IMR-90 (cell line): ENCODE measurements around the gene MICALL2. TPM values are rescaled to one million over a fixed set of nuclear protein-coding genes. Genes with fewer than 3 reads are reported as not detected.

Source experiments
- ATAC-seq: fragments of 200-7000 bp; cut with Tn5 transposase; 2 replicates; pipeline ENCODE4 v1.9.1; 2020; ENCODE audit warnings: low read depth, mild to moderate bottlenecking, moderate library complexity
- BruUV-seq: library from RNA; stranded (reverse); fragments of 400-500 nt; replicated peaks from 2 replicates; lab custom pipeline; 2021; lab: Mats Ljungman, UMichigan
- CTCF ChIA-PET: fragments of 300-600 bp; formaldehyde crosslinking; extraction: SDS; loops from one replicate; lab custom pipeline; 2021; ENCODE audit warnings: antibody characterized with exemption; lab: Yijun Ruan, JAX
- POLR2A ChIA-PET: fragments of 300-600 bp; sonication (Branson Sonifier 250); formaldehyde crosslinking; loops from one replicate; lab custom pipeline; 2022; ENCODE audit warnings: antibody characterized with exemption; ENCODE audit not compliant: unreplicated experiment; lab: Charles Lee
- DNase-seq: peaks from one replicate; pipeline ENCODE4 v3.0.0; 2013
- H2AFZ ChIP-seq: replicated peaks from 2 replicates; pipeline ENCODE3; 2013; ENCODE audit warnings: low read length, mild to moderate bottlenecking; ENCODE audit not compliant: poor library complexity
- H2AK5ac ChIP-seq: 2 replicates; pipeline ENCODE4 v1.6.1; 2013; ENCODE audit warnings: low read depth, low read length, inconsistent platforms
- H2AK9ac ChIP-seq: replicated peaks from 2 replicates; pipeline ENCODE3; 2013; ENCODE audit warnings: mild to moderate bottlenecking, low read depth, low read length, moderate library complexity; ENCODE audit not compliant: poor library complexity
- H2BK120ac ChIP-seq: 2 replicates; pipeline ENCODE4 v1.6.1; 2013; ENCODE audit warnings: low read depth, low read length, inconsistent platforms
- H2BK15ac ChIP-seq: 3 replicates; pipeline ENCODE4 v1.6.1; 2013; ENCODE audit warnings: low read depth, low read length, inconsistent platforms
- H2BK20ac ChIP-seq: 2 replicates; pipeline ENCODE4 v1.6.1; 2013; ENCODE audit warnings: low read depth, mild to moderate bottlenecking, inconsistent platforms, low read length, moderate library complexity
- H2BK5ac ChIP-seq: 2 replicates; pipeline ENCODE4 v1.6.1; 2013; ENCODE audit warnings: mild to moderate bottlenecking, low read depth, low read length, inconsistent platforms; ENCODE audit not compliant: poor library complexity, severe bottlenecking
- H3K14ac ChIP-seq: replicated peaks from 2 replicates; pipeline ENCODE4 v1.6.1; 2013; ENCODE audit warnings: low read depth, low read length, inconsistent platforms
- H3K18ac ChIP-seq: 2 replicates; pipeline ENCODE4 v1.6.1; 2013; ENCODE audit warnings: low read depth, low read length, control low read depth
- H3K23ac ChIP-seq: 2 replicates; pipeline ENCODE4 v1.6.1; 2013; ENCODE audit warnings: low read depth, low read length, inconsistent platforms
- H3K27ac ChIP-seq: 2 replicates; pipeline ENCODE4 v1.5.1; 2013; ENCODE audit warnings: mild to moderate bottlenecking, control low read depth, low read length; ENCODE audit not compliant: insufficient read depth
- H3K27me3 ChIP-seq: 2 replicates; pipeline ENCODE4 v1.6.1; 2013; ENCODE audit warnings: low read length; ENCODE audit not compliant: control insufficient read depth, insufficient read depth
- H3K36me3 ChIP-seq: 2 replicates; pipeline ENCODE4 v1.6.1; 2013; ENCODE audit warnings: low read length, mixed read lengths; ENCODE audit not compliant: control insufficient read depth, insufficient read depth
- H3K4ac ChIP-seq: 2 replicates; pipeline ENCODE4 v1.6.1; 2013; ENCODE audit warnings: low read depth, low read length, inconsistent platforms
- H3K4me1 ChIP-seq: 2 replicates; pipeline ENCODE4 v1.6.1; 2013; ENCODE audit warnings: low read length, mixed read lengths; ENCODE audit not compliant: control insufficient read depth, insufficient read depth
- H3K4me2 ChIP-seq: 2 replicates; pipeline ENCODE4 v1.6.1; 2013; ENCODE audit warnings: low read depth, mild to moderate bottlenecking, control low read depth, low read length, moderate library complexity
- H3K4me3 ChIP-seq: 2 replicates; pipeline ENCODE4 v1.5.1; 2013; ENCODE audit warnings: low read depth, mild to moderate bottlenecking, control low read depth, low read length, moderate library complexity; ENCODE audit not compliant: insufficient read depth
- H3K56ac ChIP-seq: 2 replicates; pipeline ENCODE4 v1.6.1; 2013; ENCODE audit warnings: low read length, inconsistent platforms; ENCODE audit not compliant: insufficient read depth; ENCODE audit errors: extremely low read depth
- H3K79me1 ChIP-seq, 2 experiments: 2 replicates each; pipeline ENCODE4 v1.6.1; 2013; ENCODE audit warnings: low read length in 2 of 2, inconsistent platforms in 1 of 2, low read depth in 1 of 2
- H3K9ac ChIP-seq: 2 replicates; pipeline ENCODE4 v1.6.1; 2013; ENCODE audit warnings: low read depth, low read length, control low read depth
- H3K9me1 ChIP-seq: 2 replicates; pipeline ENCODE4 v1.6.1; 2013; ENCODE audit warnings: low read length, inconsistent platforms; ENCODE audit not compliant: insufficient read depth
- H3K9me3 ChIP-seq: 2 replicates; pipeline ENCODE4 v1.6.1; 2013; ENCODE audit warnings: low read length; ENCODE audit not compliant: control insufficient read depth, insufficient read depth
- H4K20me1 ChIP-seq: 2 replicates; pipeline ENCODE4 v1.6.1; 2013; ENCODE audit warnings: low read length, inconsistent platforms; ENCODE audit not compliant: insufficient read depth
- H4K5ac ChIP-seq: 2 replicates; pipeline ENCODE4 v1.6.1; 2013; ENCODE audit warnings: mild to moderate bottlenecking, low read depth, low read length, control low read depth
- H4K8ac ChIP-seq, 2 experiments: 2 replicates each; pipeline ENCODE4 v1.6.1; 2013; ENCODE audit warnings: low read depth in 2 of 2, low read length in 2 of 2, control low read depth in 1 of 2, inconsistent platforms in 1 of 2
- H4K91ac ChIP-seq: 2 replicates; pipeline ENCODE4 v1.6.1; 2013; ENCODE audit warnings: low read depth, low read length, inconsistent platforms; ENCODE audit not compliant: insufficient read depth
- BHLHE40 ChIP-seq: fragments of 150-350 bp; IDR thresholded peaks from 2 replicates; pipeline ENCODE4 v1.6.1; 2016; ENCODE audit warnings: mild to moderate bottlenecking, low read depth, low read length
- CEBPB ChIP-seq: IDR thresholded peaks from 2 replicates; pipeline ENCODE4 v1.6.1; 2012; ENCODE audit warnings: low read depth, low read length, improper control_type of control experiment
- CHD1 ChIP-seq: IDR thresholded peaks from 2 replicates; pipeline ENCODE4 v1.6.1; 2012; ENCODE audit warnings: low read depth, low read length, improper control_type of control experiment
- ELK1 ChIP-seq: fragments of 150-350 bp; IDR thresholded peaks from 2 replicates; pipeline ENCODE4 v1.6.1; 2016; ENCODE audit warnings: low read depth, mild to moderate bottlenecking, low read length, moderate library complexity, borderline replicate concordance
- FOS ChIP-seq: fragments of 150-350 bp; IDR thresholded peaks from 2 replicates; pipeline ENCODE4 v1.6.1; 2016; ENCODE audit warnings: low read depth, low read length
- MAFK ChIP-seq: IDR thresholded peaks from 2 replicates; pipeline ENCODE4 v1.6.1; 2012; ENCODE audit warnings: low read depth, low read length, improper control_type of control experiment
- MAZ ChIP-seq: IDR thresholded peaks from 2 replicates; pipeline ENCODE4 v1.6.1; 2012; ENCODE audit warnings: low read depth, mild to moderate bottlenecking, low read length, improper control_type of control experiment, moderate library complexity, borderline replicate concordance
- MXI1 ChIP-seq: IDR thresholded peaks from 2 replicates; pipeline ENCODE4 v1.6.1; 2012; ENCODE audit warnings: low read depth, mild to moderate bottlenecking, low read length, moderate library complexity, borderline replicate concordance
- NFE2L2 ChIP-seq: fragments of 150-350 bp; IDR thresholded peaks from 2 replicates; pipeline ENCODE4 v1.6.1; 2016; ENCODE audit warnings: low read depth, mild to moderate bottlenecking, low read length
- POLR2A ChIP-seq: IDR thresholded peaks from 2 replicates; pipeline ENCODE4 v1.6.1; 2012; ENCODE audit warnings: mild to moderate bottlenecking, low read depth, low read length
- RAD21 ChIP-seq: IDR thresholded peaks from 2 replicates; pipeline ENCODE4 v1.6.1; 2012; ENCODE audit warnings: low read length, improper control_type of control experiment
- RCOR1 ChIP-seq: IDR thresholded peaks from 2 replicates; pipeline ENCODE4 v1.6.1; 2012; ENCODE audit warnings: mild to moderate bottlenecking, low read length, improper control_type of control experiment; ENCODE audit not compliant: insufficient replicate concordance
- RFX5 ChIP-seq: IDR thresholded peaks from 2 replicates; pipeline ENCODE4 v1.8.0; 2012; ENCODE audit warnings: low read depth, mild to moderate bottlenecking, low read length, moderate library complexity
- SMC3 ChIP-seq: fragments of 150-350 bp; IDR thresholded peaks from 2 replicates; pipeline ENCODE4 v1.6.1; 2016; ENCODE audit warnings: low read depth, mild to moderate bottlenecking, antibody characterized with exemption, low read length, moderate library complexity
- USF2 ChIP-seq: fragments of 150-350 bp; IDR thresholded peaks from 2 replicates; pipeline ENCODE4 v1.6.1; 2017; ENCODE audit warnings: mild to moderate bottlenecking, antibody characterized with exemption, low read length, low read depth
- WGBS, 2 experiments: methylation state at CpG; one replicate each; pipeline versions ENCODE4 v1.1.5 to v1.1.7; 2013; ENCODE audit warnings: missing lambda C conversion rate in 2 of 2; ENCODE audit not compliant: insufficient read length in 1 of 2; ENCODE audit errors: extremely low coverage in 2 of 2; 5-methylcytosine and 5-hydroxymethylcytosine counted together
- dilution Hi-C: fragments of 300-500 bp; cut with HindIII; formaldehyde crosslinking; loops from one replicate; pipeline ENCODE4 v1.14.3; 2018; ENCODE audit warnings: low sequenced_read_pairs; ENCODE audit not compliant: unreplicated experiment
- in situ Hi-C: fragments of 300-500 bp; cut with MboI; formaldehyde crosslinking; loops from 3 replicates; pipeline ENCODE4 v1.14.3; 2019; ENCODE audit warnings: low sequenced_read_pairs, inconsistent platforms, mixed read lengths
- intact Hi-C: fragments of 100-400 bp; cut with micrococcal nuclease; formaldehyde crosslinking; loops from 2 replicates; pipeline ENCODE4 v1.10.0; 2022
- polyA plus RNA-seq, 3 experiments: library from polyadenylated mRNA; depleted of rRNA; stranded (reverse); fragments of >200 nt; gene quantifications; 2 replicates each; pipeline ENCODE4 v1.2.3, GENCODE V29; 2012; ENCODE audit warnings: low replicate concordance in 1 of 3
- total RNA-seq: library from RNA; depleted of rRNA; stranded (reverse); fragments of >200 nt; gene quantifications from 2 replicates; pipeline ENCODE4 v1.2.3, GENCODE V29; 2012
- TF ChIP-seq, protein P1 (sequence below): conservative IDR thresholded peaks from 2 replicates; pipeline ENCODE4 v1.5.1; 2012; ENCODE audit warnings: mild to moderate bottlenecking, low read depth, low read length, improper control_type of control experiment

The MICALL2 gene
- total and polyA plus RNA-seq, 2 of the 4 experiments (the other 2 are of a cell fraction): 6.6 to 34.1 TPM

DNA sequence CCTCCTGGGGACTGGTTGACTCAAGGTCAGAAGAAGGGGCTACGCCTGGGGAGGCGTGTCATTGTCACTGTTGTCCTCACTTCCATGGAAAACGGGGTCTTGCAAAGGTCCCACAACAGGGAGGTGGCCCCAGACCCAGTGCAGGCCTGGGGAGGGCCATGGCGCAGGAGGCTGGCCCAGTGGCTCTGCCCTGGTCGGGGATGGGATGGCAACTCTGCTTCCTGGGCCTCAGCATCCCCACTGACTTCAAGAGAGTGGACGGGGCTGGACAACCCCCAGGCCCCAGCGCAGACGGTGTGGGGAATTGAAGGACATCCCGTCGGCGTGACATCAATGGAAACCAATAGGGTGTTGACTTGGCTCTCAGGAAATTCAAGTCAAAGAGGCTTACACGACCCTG is 35.2 kb downstream of the MICALL2 start:
- no peak overlapping the region for H3K23ac ChIP-seq
- H2BK20ac ChIP-seq: no peak overlapping the region
- no peak overlapping the region for H3K27ac ChIP-seq
- no TSS peak for BruUV-seq
- no peak overlapping the region for H2BK120ac ChIP-seq
- H3K18ac ChIP-seq: no peak overlapping the region
- no peaks in the 10 kb centered on the region for H4K20me1 ChIP-seq
- dilution Hi-C loops (no loop called here), intact Hi-C loops (no loop called here), in situ Hi-C loops (no loop called here)
- H3K4me1 ChIP-seq: no peaks in the 10 kb centered on the region
- no peaks in the 10 kb centered on the region for H3K36me3 ChIP-seq
- H3K4ac ChIP-seq: no peak overlapping the region
- no peak overlapping the region for H2AK9ac ChIP-seq
- peaks cover 2% of the 10 kb centered on the region; the same call in 1 of the 2 replicates for H3K9me3 ChIP-seq
- POLR2A ChIA-PET: no interaction called here
- no peaks in the 10 kb centered on the region for H3K79me1 ChIP-seq
- no peaks in the 10 kb centered on the region for H3K9me1 ChIP-seq
- H2BK15ac ChIP-seq: no peak overlapping the region
- CTCF ChIA-PET: no interaction called here
- no peak overlapping the region for H3K4me2 ChIP-seq
- 57% methylated on average over 6 of the region's 12 CpGs; no CpG with 5 or more reads in 1 of the 2 experiments for WGBS, 2 experiments
- no peak overlapping the region for H3K9ac ChIP-seq
- H4K91ac ChIP-seq: no peak overlapping the region
- H2BK5ac ChIP-seq: no peak overlapping the region
- H3K27me3 ChIP-seq: peaks cover 33% of the 10 kb centered on the region
- DNase-seq (no peak), ATAC-seq (no peak)
- H2AK5ac ChIP-seq: no peak overlapping the region
- no peak overlapping the region for H3K14ac ChIP-seq
- no peak overlapping the region for H3K4me3 ChIP-seq
- H4K8ac ChIP-seq: no peak overlapping the region
- H2AFZ ChIP-seq: no peak overlapping the region
- no peak overlapping the region for H4K5ac ChIP-seq
- H3K56ac ChIP-seq: no peak overlapping the region
- no peak for TF ChIP-seq BHLHE40
- TF ChIP-seq, protein P1, sequence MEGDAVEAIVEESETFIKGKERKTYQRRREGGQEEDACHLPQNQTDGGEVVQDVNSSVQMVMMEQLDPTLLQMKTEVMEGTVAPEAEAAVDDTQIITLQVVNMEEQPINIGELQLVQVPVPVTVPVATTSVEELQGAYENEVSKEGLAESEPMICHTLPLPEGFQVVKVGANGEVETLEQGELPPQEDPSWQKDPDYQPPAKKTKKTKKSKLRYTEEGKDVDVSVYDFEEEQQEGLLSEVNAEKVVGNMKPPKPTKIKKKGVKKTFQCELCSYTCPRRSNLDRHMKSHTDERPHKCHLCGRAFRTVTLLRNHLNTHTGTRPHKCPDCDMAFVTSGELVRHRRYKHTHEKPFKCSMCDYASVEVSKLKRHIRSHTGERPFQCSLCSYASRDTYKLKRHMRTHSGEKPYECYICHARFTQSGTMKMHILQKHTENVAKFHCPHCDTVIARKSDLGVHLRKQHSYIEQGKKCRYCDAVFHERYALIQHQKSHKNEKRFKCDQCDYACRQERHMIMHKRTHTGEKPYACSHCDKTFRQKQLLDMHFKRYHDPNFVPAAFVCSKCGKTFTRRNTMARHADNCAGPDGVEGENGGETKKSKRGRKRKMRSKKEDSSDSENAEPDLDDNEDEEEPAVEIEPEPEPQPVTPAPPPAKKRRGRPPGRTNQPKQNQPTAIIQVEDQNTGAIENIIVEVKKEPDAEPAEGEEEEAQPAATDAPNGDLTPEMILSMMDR: no peak
- no peak for TF ChIP-seq NFE2L2
- TF ChIP-seq CEBPB: no peak
- no peak for TF ChIP-seq FOS
- no peak for TF ChIP-seq RCOR1
- no peak for TF ChIP-seq MAFK
- TF ChIP-seq RAD21: no peak
- no peak for TF ChIP-seq MXI1
- no peak for TF ChIP-seq RFX5
- TF ChIP-seq ELK1: no peak
- TF ChIP-seq USF2: no peak
- no peak for TF ChIP-seq SMC3
- no peak for TF ChIP-seq MAZ
- TF ChIP-seq CHD1: no peak
- TF ChIP-seq POLR2A: no peak
